H7 (cell line): ENCODE data around the gene THAP12. TPM values are rescaled to one million over a fixed set of nuclear protein-coding genes. Genes with fewer than 3 reads are reported as not detected.
"Not testable (repeated sequence)": the region's sequence is repeated elsewhere in the genome, so short reads cannot be mapped to it uniquely, and the experiment has no call there.

Experiments used
- DNase-seq: peaks from one replicate; pipeline ENCODE4 v3.0.0; 2012
- H3K27me3 ChIP-seq: 2 replicates; pipeline ENCODE4 v1.6.0; 2011; ENCODE audit warnings: mild to moderate bottlenecking, low read length; ENCODE audit not compliant: control insufficient read depth, insufficient read depth
- H3K36me3 ChIP-seq: replicated peaks from 2 replicates; pipeline ENCODE4 v1.5.1; 2011; ENCODE audit warnings: low read length; ENCODE audit not compliant: control insufficient read depth, insufficient read depth
- H3K4me3 ChIP-seq: 2 replicates; pipeline ENCODE4 v1.5.1; 2011; ENCODE audit warnings: low read depth, mild to moderate bottlenecking, control low read depth, low read length, moderate library complexity; ENCODE audit not compliant: insufficient read depth
- total RNA-seq: library from RNA; depleted of rRNA; stranded (reverse); fragments of >200 nt; shearing (Covaris generic); gene quantifications from 2 replicates; pipeline ENCODE4 v1.2.3, GENCODE V29; 2014

The THAP12 gene
- total RNA-seq, 1 experiment from 2014 or later, result 27.0 TPM

DNA sequence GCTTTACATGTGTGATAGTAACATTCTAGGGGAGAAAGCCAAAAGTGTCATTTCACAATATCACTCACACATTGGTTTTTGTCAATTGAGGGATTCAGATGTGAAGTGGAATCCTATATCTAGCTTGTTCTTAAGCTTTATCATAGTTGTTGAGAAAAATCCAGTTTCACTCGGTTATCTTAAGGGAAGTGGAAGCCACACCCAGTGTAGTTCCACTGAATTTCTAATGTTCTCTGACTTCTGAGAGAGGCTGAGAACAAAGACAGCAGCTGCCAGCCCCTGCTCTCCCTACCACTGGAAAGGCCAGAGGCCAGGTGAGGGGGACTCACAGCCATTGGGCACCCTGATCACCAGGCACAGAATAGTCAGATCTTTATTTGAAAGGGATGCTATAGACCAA lies 53.7 kb downstream of the THAP12 start:
- Histone ChIP-seq H3K27me3 (peaks cover 10% of the 10 kb centered on the region), H3K4me3 (no peak overlapping the region), H3K36me3 (no peaks in the 10 kb centered on the region)
- DNase-seq, result no peak

DNA sequence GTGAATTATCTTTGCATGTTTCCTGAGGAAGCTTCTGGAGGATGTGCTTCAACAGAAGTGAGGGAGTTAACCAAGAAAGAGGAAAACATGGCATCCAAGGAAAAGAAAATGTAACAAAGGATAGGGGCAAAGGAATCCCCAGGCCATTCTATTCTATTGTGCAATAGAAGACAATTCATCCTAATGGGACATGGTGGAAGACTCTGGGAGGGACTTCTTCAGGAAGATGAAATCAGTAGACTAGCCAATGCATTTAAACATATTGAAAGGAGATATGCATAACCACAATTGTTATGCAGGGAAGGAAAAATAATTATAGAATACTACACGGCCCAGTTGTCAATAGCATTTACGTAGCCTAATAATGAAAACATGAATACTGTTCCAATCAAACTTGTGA lies 55.7 kb downstream of the THAP12 start:
- H3K4me3 ChIP-seq, result no peak overlapping the region
- no peak for DNase-seq
- H3K36me3 ChIP-seq, result no peaks in the 10 kb centered on the region
- peaks cover 30% of the 10 kb centered on the region for H3K27me3 ChIP-seq

DNA sequence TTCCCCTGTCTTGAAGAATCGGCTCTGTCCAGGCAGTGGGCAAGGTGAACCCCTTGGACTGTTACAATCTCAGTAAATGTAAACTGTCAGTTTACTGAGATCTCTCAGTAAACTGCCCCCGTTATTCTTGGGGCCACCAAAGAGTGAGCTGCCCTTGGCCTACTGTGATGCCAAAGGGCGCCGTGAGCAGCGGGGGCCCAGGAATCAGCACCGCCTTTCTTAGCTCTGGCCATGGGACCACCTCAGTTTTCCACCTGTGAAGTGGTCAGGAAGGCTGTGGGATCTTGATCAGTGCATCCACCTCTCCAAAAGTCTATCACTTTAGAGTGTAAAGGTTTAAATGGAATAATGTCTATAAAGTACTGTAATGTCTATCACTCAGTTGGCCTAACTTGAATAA lies 57.1 kb downstream of the THAP12 start:
- no peaks in the 10 kb centered on the region for H3K36me3 ChIP-seq
- no peak for DNase-seq
- H3K27me3 ChIP-seq, result peaks cover 35% of the 10 kb centered on the region
- no peak overlapping the region for H3K4me3 ChIP-seq

DNA sequence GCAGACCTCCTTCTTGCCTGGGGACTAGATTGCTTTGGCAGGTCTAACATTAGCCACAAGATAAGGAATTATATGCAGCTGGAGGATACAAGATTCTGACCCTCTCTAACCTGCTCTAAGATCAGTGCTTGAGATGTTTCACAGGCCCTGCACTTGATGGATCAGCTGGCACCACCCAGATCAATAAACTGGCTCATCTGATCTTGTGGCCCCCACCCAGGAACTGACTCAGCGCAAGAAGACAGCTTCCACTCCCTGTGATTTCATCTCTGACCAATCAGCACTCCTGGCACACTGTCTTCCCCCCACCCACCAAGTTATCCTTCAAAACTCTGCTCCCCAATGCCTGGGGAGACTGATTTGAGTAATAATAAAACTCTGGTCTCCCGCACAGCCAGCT lies 57.6 kb downstream of the THAP12 start:
- peaks cover 35% of the 10 kb centered on the region for H3K27me3 ChIP-seq
- not testable (repeated sequence) for H3K36me3 ChIP-seq, H3K4me3 ChIP-seq, DNase-seq

DNA sequence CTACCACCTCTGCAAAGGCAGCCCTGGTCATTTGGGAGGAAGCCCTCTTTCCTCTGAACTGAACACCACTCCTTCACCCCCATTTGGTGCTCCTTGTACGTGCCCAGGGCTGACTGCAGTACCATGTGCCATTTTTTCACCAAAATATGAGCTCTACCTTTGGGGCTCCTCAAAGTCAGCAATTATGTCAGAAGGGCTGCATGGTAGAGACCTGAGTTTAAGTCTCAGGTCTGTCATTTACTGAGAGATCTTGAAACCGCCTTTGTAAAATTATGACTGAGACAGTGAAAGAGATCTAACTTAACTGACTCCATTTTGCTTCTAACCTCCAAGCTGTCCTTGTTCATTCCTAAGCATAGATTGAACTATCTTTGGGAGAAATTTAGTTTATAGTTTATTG lies 58.0 kb downstream of the THAP12 start:
- no peaks in the 10 kb centered on the region for H3K36me3 ChIP-seq
- H3K27me3 ChIP-seq, result peaks cover 35% of the 10 kb centered on the region
- no peak for DNase-seq
- no peak overlapping the region for H3K4me3 ChIP-seq

DNA sequence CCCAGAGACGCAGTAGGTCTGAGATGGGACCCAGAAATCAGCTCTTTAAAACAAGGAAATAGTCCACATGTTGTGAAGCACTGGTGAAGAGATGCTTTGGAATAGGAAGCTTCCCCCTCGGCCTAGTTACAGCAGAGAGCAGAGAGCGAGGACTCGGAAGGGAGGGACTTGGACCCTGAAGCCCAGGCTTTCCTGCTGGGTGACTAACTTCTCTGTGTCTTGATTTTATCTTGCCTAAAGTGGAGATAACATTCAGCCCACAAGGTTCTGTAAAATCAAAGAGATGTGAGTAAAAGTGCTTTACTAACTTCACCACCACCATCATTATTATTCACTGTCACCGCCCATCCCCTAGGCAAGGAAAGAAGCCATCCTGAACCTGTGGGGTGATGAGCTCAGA lies 58.4 kb downstream of the THAP12 start:
- Histone ChIP-seq H3K4me3 (peak overlapping the region; percentile 43; the same call in 1 of the 2 replicates), H3K36me3 (no peaks in the 10 kb centered on the region), H3K27me3 (peaks cover 35% of the 10 kb centered on the region)
- DNase-seq, result peak; percentile 47

DNA sequence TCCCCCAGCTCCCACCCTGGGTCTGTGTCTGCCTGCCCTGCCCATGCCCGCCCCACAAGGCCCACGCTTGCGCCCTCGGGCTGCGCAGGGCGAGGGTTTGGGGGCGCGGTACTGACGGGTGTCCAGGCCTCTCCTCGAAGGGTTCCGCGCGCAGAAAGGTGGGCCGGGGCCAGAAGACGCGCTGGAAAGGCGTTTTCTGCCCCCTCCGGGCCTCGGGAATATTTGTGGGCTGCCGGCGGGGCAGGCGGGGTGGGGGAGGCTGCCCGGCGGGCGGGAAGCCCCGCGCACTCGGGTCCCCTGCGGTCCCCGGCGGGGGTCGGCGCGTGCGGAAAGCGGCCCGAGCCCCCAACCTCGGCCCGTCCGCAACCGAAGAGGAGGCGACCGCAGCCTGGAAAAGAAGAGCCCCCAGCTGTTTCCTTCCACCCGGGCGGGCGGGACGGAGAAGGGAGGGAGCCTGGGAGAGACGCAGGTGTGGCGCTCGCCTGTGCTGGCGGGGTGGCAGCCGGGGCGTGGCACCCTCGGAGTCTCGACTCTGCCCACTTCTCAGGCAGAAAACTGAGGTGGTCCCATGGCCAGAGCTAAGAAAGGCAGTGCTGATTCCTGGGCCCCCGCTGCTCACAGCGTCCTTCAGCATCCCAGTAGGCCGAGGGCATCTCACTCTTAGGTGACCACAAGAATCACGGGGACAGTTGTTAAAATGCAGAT lies 59.0 kb downstream of the THAP12 start:
- peak; percentile 80 for DNase-seq
- H3K36me3 ChIP-seq, result no peaks in the 10 kb centered on the region
- H3K27me3 ChIP-seq, result peaks cover 35% of the 10 kb centered on the region
- peak overlapping the region; percentile 43 for H3K4me3 ChIP-seq

DNA sequence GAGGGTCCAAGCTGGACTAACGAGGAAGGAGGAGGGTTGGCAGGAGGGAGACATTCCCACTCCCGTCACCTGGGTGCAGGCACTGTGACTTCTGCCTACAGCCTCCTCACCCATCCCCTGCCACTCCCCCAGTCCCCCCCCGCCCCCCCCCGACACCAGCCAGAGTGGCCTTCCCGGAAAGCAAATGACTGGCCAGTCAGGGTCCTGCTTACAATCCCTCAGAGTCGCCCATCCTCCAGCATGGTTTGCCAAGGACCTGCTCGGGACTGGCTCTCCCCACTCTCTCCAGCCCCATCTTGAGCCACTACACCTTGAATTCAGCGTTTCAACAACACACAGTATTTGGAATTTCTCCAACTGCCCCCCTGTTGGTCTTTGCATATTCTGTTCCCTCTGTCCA lies 59.6 kb downstream of the THAP12 start:
- H3K4me3 ChIP-seq, result peak overlapping the region; percentile 43; the same call in 1 of the 2 replicates
- DNase-seq, result peak; percentile 66
- peaks cover 35% of the 10 kb centered on the region for H3K27me3 ChIP-seq
- H3K36me3 ChIP-seq, result no peaks in the 10 kb centered on the region

DNA sequence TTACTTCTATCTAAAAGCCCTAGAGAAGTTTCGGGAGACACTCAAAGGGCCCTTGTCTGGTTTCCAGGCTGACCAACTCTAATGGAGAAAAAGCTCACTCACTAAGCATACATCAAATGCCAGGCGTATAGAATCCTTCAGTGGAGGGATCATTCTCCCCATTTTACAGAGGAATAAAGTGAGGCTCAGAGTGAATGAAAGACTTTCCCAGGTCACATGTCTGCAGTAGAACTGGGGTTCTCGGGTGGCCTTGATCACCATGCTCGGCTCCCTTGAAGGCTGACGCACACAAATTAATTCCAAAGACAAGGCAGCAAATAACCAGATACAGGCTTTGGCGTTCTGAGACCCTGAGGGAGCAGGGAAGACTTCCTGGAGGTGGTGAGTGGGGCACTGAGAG lies 60.0 kb downstream of the THAP12 start:
- DNase-seq, result no peak
- Histone ChIP-seq H3K36me3 (no peaks in the 10 kb centered on the region), H3K4me3 (no peak overlapping the region), H3K27me3 (peaks cover 35% of the 10 kb centered on the region)

DNA sequence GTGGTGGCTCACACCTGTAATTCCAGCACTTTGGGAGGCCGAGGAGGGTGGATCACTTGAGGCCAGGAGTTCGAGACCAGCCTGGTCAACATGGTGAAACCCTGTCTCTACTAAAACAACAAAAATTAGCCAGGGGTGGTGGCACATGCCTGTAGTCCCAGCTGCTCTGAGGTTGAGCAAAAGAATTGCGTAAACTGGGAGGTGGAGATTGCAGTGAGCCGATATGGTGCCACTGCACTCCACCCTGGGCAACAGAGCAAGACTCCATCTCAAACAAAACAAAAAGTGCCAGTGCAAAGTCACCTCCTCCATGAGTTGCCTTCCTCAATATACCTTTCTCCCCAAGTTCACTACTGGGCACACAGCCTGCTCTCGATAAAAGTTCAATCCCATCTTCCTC lies 61.1 kb downstream of the THAP12 start:
- not testable (repeated sequence) for H3K4me3 ChIP-seq, DNase-seq
- H3K27me3 ChIP-seq, result peaks cover 35% of the 10 kb centered on the region

DNA sequence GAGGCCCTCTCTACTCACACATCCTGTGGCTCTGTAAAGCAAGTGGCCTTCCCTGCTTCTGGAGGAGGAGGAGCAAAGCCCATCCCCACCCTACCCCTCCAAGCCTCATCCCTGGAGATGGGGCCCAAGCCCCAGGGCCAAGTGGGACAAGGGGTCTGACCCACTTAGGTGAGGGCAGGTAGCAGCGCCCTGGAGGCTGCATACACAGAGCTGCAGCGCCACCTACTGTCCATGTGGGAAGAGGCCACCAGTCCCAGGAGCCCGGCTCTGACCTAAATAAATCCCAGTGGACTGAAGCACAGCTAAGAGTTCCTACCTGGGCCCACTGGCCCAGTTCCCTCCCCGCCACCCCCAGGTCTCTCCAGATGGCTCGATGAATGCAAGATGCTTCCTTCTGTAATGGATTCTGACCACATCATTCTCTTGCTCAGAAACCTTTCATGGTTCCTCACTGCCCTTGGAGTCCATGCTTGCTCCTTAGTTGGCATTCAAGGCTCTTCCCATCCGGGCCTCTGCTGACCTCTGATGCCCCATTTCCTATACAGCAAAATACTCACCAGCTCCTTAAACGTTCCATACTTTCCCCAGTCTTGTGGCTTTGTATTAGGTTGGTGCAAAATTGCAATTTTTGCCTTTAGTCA lies 62.1 kb downstream of the THAP12 start:
- Histone ChIP-seq H3K4me3 (no peak overlapping the region), H3K36me3 (no peaks in the 10 kb centered on the region), H3K27me3 (peaks cover 35% of the 10 kb centered on the region)
- peak; percentile 93 for DNase-seq

More for the DNA sequence above, 61.1 kb downstream of the THAP12 start:
- not testable (repeated sequence) for H3K36me3 ChIP-seq

DNA sequence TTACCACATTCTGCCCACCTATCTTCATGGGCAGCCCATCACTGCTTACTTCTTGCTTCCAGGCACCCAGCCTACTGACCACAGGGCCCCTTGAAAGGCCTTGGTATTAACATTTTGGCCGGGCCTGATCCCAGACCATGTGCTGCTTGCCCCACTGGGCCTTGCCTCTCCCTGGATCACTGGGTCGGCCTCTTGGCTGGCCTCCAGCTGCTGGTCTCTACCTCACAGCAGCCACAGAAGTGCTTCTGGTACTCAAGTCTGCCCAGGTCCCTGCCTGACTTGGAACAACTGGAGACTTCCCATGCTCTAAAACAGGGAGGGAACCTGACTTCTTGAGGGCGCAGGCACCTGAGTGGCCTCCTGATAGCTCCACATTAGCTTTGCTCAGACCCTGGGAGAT lies 63.6 kb downstream of the THAP12 start:
- Histone ChIP-seq H3K4me3 (no peak overlapping the region), H3K36me3 (no peaks in the 10 kb centered on the region), H3K27me3 (peaks cover 27% of the 10 kb centered on the region)
- no peak for DNase-seq

DNA sequence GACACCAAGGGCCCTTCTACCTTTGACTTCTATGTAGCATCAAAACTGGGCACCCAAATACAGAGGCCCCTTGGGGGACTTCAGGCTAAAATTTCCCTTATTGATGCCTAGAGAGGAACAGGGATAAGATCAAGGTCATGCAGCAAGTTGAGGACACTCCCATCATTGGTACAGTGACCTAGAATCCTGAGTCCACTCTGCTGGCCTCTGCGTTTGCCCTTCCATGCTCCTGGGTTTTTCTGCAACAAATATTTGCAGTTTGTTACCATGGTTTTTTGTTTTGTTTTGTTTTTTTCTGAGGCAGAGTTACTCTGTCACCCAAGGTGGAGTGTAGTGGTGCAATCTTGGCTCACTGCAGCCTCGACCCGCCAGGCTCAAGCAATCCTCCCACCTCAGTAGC lies 64.2 kb downstream of the THAP12 start:
- Histone ChIP-seq H3K4me3 (no peak overlapping the region), H3K27me3 (peaks cover 21% of the 10 kb centered on the region), H3K36me3 (no peaks in the 10 kb centered on the region)
- no peak for DNase-seq

DNA sequence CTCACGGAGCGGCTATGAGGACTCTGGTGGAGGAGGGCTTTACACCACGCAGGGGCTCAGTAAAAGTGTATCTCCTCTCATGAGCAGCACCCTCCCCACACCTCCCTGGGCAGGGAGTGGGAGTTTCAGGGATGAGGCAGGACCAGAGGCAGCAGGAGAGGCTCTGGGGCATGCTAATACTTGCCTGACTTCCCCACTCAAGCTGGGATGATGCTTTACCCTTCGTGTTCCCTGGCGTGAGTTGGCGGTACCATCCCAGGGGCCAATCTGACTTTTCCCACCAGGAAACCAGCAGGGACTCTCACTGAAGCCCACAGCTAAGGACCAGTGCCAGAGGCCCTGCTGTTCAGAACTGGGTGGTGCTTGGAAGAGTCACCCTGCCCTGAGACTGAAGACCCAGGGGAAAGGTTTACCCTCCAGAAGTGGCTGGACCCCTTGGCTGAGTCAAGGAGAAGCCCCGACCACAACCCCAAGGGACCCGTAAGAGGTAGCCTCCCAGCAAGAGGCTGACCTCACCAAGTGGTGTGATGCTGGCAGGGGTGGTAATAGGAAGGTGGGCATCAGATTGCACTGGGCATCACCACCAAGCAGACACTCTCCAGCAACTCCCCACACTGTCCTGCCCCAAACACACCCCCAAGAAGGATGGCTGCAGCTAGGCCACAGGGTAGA lies 65.6 kb downstream of the THAP12 start:
- peaks cover 7% of the 10 kb centered on the region for H3K27me3 ChIP-seq
- no peaks in the 10 kb centered on the region for H3K36me3 ChIP-seq
- H3K4me3 ChIP-seq, result no peak overlapping the region
- DNase-seq, result no peak

DNA sequence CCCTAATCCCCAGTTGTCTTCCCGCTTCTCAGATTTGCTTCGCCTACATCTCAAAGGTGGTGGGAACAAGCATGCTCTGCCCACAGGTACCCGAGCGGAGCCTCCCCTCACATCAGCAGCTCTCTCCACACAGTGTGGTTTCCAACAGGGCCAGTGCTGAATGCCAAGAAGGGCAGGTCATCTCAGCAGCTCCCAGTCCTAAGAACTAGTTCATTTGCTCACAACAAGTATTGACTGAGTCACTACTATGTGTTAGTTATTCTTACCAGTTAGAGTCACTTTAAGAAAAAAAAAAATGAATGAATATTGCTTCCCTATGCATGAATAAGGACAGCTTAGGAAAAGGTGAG lies 66.2 kb downstream of the THAP12 start:
- peaks cover 2% of the 10 kb centered on the region for H3K27me3 ChIP-seq
- H3K4me3 ChIP-seq, result no peak overlapping the region
- H3K36me3 ChIP-seq, result no peaks in the 10 kb centered on the region
- no peak for DNase-seq
